ENCODE data around the gene THEMIS. TPM values are rescaled to one million over a fixed set of nuclear protein-coding genes. Genes with fewer than 3 reads are reported as not detected.

Gene THEMIS
- polyA plus RNA-seq, 1 donor from 2014 or later = not detected

- no peak for TF ChIP-seq EP300 (conservative IDR thresholded peaks at IDR 0.05; ENCODE audit: poor library complexity, severe bottlenecking)
- TF ChIP-seq RAD21 (conservative IDR thresholded peaks at IDR 0.05) = no peak
- TF ChIP-seq, protein P1, sequence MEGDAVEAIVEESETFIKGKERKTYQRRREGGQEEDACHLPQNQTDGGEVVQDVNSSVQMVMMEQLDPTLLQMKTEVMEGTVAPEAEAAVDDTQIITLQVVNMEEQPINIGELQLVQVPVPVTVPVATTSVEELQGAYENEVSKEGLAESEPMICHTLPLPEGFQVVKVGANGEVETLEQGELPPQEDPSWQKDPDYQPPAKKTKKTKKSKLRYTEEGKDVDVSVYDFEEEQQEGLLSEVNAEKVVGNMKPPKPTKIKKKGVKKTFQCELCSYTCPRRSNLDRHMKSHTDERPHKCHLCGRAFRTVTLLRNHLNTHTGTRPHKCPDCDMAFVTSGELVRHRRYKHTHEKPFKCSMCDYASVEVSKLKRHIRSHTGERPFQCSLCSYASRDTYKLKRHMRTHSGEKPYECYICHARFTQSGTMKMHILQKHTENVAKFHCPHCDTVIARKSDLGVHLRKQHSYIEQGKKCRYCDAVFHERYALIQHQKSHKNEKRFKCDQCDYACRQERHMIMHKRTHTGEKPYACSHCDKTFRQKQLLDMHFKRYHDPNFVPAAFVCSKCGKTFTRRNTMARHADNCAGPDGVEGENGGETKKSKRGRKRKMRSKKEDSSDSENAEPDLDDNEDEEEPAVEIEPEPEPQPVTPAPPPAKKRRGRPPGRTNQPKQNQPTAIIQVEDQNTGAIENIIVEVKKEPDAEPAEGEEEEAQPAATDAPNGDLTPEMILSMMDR (IDR thresholded peaks at IDR 0.05; ENCODE audit: poor library complexity, severe bottlenecking) = no peak
- TF ChIP-seq EZH2 (IDR thresholded peaks at IDR 0.05; ENCODE audit: borderline replicate concordance, insufficient read depth, low read length, poor library complexity, severe bottlenecking) = no peak
- TF ChIP-seq REST (IDR thresholded peaks at IDR 0.05; ENCODE audit: borderline replicate concordance) = no peak
- no peak for TF ChIP-seq MXI1 (conservative IDR thresholded peaks at IDR 0.05; ENCODE audit: poor library complexity, severe bottlenecking)
- TF ChIP-seq POLR2AphosphoS5 (IDR thresholded peaks at IDR 0.05) = no peak
- TF ChIP-seq TAF1 (IDR thresholded peaks at IDR 0.05; ENCODE audit: low read depth) = no peak
- no peak for TF ChIP-seq SMC3 (conservative IDR thresholded peaks at IDR 0.05; ENCODE audit: poor library complexity)
- Histone ChIP-seq H2AFZ (ENCODE audit: low read depth, low read length) (no peak overlapping the region), H3K27ac (ENCODE audit: low read length) (no peak overlapping the region)
Measured at GRCh38 chr6:127834136-127834535, 66.7 kb downstream of the THEMIS start.

DNA sequence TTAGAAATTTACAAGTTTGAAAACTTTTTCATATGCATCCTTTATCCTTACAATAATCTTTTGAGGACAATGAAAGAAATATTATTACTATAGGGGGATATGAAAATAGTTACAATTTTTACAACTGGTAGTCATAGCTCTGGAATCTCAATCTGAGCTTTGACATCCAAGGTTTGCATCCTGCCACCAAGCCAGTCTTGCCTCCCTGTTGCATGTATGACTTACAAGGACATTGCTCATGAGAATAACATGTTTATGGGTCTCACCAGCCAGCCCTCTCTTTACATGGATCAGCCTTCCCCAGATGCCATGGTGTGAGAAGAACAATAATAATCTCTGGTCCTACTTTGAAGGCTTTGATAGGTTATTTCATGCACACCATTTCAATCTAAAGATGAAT is 67.5 kb downstream of the THEMIS start:
- TF ChIP-seq REST (IDR thresholded peaks at IDR 0.05; ENCODE audit: borderline replicate concordance) (no peak), SMC3 (conservative IDR thresholded peaks at IDR 0.05; ENCODE audit: poor library complexity) (no peak), POLR2AphosphoS5 (IDR thresholded peaks at IDR 0.05) (no peak), EZH2 (IDR thresholded peaks at IDR 0.05; ENCODE audit: borderline replicate concordance, insufficient read depth, low read length, poor library complexity, severe bottlenecking) (no peak), RAD21 (conservative IDR thresholded peaks at IDR 0.05) (no peak), TAF1 (IDR thresholded peaks at IDR 0.05; ENCODE audit: low read depth) (no peak), EP300 (conservative IDR thresholded peaks at IDR 0.05; ENCODE audit: poor library complexity, severe bottlenecking) (no peak), MXI1 (conservative IDR thresholded peaks at IDR 0.05; ENCODE audit: poor library complexity, severe bottlenecking) (no peak)
- TF ChIP-seq, protein P1 (IDR thresholded peaks at IDR 0.05; ENCODE audit: poor library complexity, severe bottlenecking) = no peak
- no peak overlapping the region for H3K9ac ChIP-seq (ENCODE audit: low read length)
- no peaks in the 10 kb centered on the region for H4K20me1 ChIP-seq (ENCODE audit: insufficient read depth)
- no peak overlapping the region for H3K4me3 ChIP-seq (ENCODE audit: low read length)
- no peak overlapping the region for H3K4me2 ChIP-seq (ENCODE audit: low read length)
- H3F3A ChIP-seq (ENCODE audit: insufficient read depth, low read length, poor library complexity, severe bottlenecking) = no peaks in the 10 kb centered on the region
- H3K27ac ChIP-seq (ENCODE audit: low read length) = no peak overlapping the region
- no peak overlapping the region for H2AFZ ChIP-seq (ENCODE audit: low read depth, low read length)
- H3K36me3 ChIP-seq (ENCODE audit: insufficient read depth, low read length) = no peaks in the 10 kb centered on the region
- H3K9me3 ChIP-seq (ENCODE audit: low read length) = no peaks in the 10 kb centered on the region
- H3K27me3 ChIP-seq (ENCODE audit: insufficient read depth, low read depth, low read length) = no peaks in the 10 kb centered on the region
- H3K79me2 ChIP-seq (replicated peaks; ENCODE audit: insufficient read depth, low read length) = no peaks in the 10 kb centered on the region
- H3K9me2 ChIP-seq (ENCODE audit: insufficient read depth, low read length) = no peaks in the 10 kb centered on the region

More at GRCh38 chr6:127834136-127834535, 66.7 kb downstream of the THEMIS start:
- Histone ChIP-seq H4K20me1 (ENCODE audit: insufficient read depth) (no peaks in the 10 kb centered on the region), H3K79me2 (replicated peaks; ENCODE audit: insufficient read depth, low read length) (no peaks in the 10 kb centered on the region), H3K4me2 (ENCODE audit: low read length) (no peak overlapping the region), H3K9ac (ENCODE audit: low read length) (no peak overlapping the region), H3K9me3 (ENCODE audit: low read length) (no peaks in the 10 kb centered on the region), H3K9me2 (ENCODE audit: insufficient read depth, low read length) (no peaks in the 10 kb centered on the region), H3K4me3 (ENCODE audit: low read length) (no peak overlapping the region), H3K27me3 (ENCODE audit: insufficient read depth, low read depth, low read length) (no peaks in the 10 kb centered on the region), H3K36me3 (ENCODE audit: insufficient read depth, low read length) (no peaks in the 10 kb centered on the region), H3F3A (ENCODE audit: insufficient read depth, low read length, poor library complexity, severe bottlenecking) (no peaks in the 10 kb centered on the region)

All from neural cell (in vitro differentiated cells).